Suprapubic skin (tissue), 3 donors: Measurements from ENCODE around the gene SLC5A1.

ENCODE experiments used
- CTCF ChIP-seq, 2 donors: fragments of 200-600 bp in 1 of 2; fragments of 450-650 bp in 1 of 2; sonication (generic) in 1 of 2; IDR thresholded peaks; one replicate each; pipeline ENCODE4 v1.5.1; 2016 to 2019; ENCODE audit warnings: antibody characterized with exemption in 2 of 2, mild to moderate bottlenecking in 1 of 2, moderate library complexity in 1 of 2
- EP300 ChIP-seq: sonication (generic); formaldehyde crosslinking; IDR thresholded peaks from one replicate; pipeline ENCODE4 v1.6.1; 2017; ENCODE audit warnings: antibody characterized with exemption
- POLR2A ChIP-seq, 2 donors: fragments of 450-650 bp; IDR thresholded peaks; one replicate each; pipeline ENCODE4 v1.6.1; 2017; ENCODE audit warnings: antibody characterized with exemption in 2 of 2, mild to moderate bottlenecking in 2 of 2, moderate library complexity in 2 of 2

- no peak for TF ChIP-seq CTCF (IDR thresholded peaks at IDR 0.05)
- TF ChIP-seq EP300 = no peak
- no peak for TF ChIP-seq POLR2A (IDR thresholded peaks at IDR 0.05)
Measured at GRCh38 chr22:32018056-32018455, 25.0 kb upstream of the SLC5A1 start.
